Inferior parietal cortex (tissue), 1 donor: ENCODE results near the gene SARS2.
"Not testable (repeated sequence)": the region's sequence is repeated elsewhere in the genome, so short reads cannot be mapped to it uniquely, and the experiment has no call there.

ENCODE experiments used
- DNase-seq: peaks from one replicate; pipeline ENCODE4 v3.0.0-alpha.2; 2016; ENCODE audit errors: extremely low spot score

SARS2 gene

DNA sequence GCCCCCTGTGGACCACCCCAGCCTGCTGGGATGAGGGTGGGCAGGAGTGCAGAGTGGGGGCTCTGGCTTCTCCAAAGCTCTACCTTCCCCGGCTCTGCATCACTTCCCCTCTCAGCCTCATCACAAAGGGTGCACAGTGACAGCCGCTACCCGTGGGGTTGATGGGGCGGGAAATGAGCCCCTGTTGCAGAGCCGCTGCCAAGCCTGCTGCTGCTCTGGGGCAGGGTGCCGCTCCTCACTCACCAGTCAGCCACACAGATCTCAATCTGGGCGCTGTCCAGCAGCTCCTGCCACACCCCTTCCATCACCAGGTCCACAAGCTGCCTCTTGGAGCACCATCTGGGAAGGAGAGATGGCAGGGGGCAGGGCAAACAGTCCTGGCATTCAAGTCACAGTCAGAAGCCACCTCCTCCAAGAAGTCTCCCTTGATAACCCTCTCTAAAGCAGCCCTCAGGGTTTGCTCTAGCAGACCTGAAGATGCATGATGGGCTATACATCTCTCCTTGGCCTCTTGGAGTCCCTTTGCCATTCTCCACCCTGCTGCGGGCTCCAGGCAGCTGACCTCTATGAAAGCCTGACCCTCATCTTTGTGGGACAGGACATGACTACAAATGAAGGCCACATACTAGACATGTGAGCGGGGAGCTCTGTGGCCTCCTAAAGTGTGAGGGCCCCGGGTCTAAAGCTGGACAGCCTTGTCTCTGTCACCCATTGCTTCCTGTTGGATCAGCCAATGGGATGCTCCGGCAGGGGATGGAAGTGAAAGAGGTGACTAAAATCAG, 15.9 kb upstream of the SARS2 start:
- no peak for DNase-seq

DNA sequence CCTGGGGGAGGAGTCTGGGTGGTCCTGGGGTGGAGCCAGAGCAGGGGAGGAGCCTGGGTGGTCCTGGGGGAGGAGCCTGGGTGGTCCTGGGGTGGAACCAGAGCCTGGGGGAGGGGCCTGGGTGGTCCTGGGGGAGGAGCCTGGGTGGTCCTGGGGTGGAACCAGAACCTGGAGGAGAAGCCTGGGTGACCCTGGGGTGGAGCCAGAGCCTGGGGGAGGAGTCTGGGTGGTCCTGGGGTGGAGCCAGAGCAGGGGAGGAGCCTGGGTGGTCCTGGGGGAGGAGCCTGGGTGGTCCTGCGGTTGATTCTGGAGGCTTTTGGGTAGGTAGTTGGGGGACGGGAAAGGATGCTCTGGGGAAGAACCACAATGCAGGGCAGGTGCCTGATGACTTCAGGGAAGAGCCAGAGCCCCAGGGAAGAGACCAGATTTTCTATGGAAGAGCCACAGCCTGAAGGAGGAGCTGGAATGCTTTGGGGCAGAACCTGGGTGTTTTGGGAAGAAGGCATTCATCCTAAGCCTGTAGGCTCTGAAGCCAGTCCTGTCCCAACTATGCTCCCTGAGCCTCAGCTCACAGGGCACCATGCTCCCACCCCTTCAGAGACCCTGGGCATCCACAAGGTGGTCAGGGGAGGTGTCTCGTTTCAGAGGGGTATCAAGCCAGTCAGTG, 15.1 kb upstream of the SARS2 start:
- no peak for DNase-seq

DNA sequence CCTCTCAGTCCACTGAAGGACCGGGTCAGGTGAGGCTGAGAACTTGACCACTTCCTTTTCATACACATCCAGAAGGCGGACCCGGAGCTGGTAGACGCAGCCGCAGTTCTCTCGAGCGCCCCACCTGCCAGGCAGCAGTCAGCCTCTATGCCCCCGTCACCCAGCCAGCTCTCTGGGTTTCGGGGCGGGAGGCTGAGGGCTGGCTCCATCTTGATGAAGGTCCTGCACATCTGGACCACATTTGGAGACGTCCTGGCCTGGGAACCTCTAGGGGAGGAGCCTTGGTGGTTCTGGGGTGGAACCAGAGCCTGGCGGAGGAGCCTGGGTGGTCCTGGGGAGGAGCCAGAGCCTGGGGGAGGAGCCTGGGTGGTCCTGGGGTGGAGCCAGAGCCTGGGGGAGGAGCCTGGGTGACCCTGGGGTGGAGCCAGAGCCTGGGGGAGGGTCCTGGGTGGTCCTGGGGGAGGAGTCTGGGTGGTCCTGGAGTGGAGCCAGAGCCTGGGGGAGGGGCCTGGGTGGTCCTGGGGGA, 14.5 kb upstream of the SARS2 start:
- DNase-seq: no peak

DNA sequence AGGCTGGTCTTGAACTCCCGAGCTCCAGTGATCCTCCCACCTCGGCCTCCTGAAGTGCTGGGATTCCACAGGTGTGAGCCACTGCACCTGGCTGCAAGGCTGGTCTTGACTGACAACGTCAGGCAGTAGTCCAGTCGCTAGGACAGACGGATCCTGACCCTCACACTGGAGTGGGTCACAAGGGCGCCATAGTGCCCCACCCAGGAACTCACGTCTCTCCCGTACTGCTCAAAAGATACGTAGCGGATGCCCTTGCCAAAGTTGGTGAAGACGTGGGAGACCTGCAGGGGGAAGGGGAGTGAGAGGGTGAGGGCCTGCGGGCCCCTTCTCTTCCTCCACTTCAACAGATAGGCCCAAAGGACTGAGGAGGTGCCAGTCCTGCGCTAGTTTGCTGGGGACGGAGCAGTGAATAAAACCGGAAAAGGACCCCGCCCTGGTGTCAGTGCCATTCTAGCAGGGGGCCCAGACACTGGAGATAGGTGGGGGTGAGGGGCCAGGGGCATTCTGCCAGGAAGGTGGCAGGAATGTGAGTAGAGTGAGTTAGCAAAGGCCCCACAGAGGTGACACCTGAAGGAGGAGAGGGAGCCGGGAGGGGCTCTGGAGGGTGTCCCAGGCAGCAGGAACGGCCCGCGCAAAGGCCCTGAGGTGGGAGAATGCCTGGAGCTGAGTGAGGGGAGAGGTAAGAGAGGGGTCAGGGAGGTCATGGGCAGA, 12.1 kb upstream of the SARS2 start:
- DNase-seq: no peak

DNA sequence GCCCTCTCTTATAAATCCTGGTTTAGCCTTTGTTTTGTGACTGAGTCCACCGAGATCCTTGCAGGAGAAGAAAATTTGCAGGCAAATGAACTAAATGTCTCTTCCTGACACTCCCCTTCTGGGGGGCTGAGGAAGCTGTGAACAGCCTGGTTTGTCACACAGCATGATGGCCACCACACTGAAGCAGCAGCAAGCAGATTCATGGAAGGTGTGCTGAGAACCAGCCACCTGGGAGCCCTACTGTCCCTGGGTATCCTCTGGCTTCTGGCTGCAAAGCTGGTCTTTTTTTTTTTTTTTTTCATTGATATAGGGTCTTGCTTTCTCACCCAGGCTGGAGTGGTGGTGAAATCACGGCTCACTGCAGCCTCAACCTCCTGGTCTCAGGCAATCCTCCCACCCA, 11.4 kb upstream of the SARS2 start:
- DNase-seq: no peak

DNA sequence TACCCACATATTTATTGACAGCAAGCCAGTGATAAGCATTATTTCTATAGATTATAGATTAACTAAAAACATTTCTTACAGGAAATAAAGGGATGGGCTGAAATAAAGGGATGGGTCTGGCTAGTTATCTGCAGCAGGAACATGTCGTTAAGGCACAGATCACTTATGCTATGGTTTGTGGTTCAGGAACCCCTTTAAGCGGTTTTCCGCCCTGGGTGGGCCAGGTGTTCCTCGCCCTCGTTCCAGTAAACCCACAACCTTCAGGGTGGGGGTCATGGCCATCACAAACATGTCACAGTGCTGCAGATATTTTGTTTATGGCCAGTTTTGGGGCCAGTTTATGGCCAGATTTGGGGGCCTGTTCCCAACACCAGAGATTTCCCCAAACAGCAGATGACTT, 10.9 kb upstream of the SARS2 start:
- DNase-seq: not testable (repeated sequence)

DNA sequence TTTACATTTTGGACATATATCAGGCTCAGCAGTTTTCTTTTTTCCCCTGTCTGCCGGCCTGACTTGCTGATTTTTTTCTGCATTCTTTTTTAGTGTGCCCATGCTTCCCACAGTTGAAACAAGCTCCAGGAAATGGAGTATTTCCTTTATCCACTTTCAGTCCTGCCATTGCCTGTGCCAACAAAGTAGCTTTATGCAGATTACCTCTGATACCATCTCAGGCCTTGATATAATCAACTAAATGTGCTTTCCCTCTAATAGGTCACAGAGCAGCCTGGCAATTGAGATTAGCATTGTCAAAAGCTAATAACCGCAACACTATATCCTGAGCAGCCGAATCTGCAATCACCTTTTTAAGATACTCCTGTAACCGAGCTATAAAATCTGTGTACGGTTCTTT, 9.4 kb upstream of the SARS2 start:
- DNase-seq: no peak

DNA sequence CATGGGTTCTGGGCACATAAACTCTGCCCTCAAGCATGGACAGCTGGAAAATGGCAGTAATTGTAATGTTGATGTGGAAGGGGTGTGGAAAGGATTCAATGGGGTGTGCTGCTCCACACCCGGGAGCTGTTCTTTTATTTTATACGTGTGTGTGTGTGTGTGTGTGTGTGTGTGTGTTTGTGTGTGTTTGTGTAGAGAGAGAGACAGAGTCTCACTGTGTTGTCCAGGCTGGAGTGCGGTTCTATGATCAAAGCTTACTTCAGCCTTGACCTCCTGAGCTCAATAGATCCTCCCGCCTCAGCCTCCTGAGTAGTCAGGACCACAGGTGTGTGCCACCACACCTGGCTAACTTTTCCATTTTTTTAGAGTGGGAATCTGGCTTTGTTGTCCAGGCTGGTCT, 3.0 kb upstream of the SARS2 start:
- no peak for DNase-seq

DNA sequence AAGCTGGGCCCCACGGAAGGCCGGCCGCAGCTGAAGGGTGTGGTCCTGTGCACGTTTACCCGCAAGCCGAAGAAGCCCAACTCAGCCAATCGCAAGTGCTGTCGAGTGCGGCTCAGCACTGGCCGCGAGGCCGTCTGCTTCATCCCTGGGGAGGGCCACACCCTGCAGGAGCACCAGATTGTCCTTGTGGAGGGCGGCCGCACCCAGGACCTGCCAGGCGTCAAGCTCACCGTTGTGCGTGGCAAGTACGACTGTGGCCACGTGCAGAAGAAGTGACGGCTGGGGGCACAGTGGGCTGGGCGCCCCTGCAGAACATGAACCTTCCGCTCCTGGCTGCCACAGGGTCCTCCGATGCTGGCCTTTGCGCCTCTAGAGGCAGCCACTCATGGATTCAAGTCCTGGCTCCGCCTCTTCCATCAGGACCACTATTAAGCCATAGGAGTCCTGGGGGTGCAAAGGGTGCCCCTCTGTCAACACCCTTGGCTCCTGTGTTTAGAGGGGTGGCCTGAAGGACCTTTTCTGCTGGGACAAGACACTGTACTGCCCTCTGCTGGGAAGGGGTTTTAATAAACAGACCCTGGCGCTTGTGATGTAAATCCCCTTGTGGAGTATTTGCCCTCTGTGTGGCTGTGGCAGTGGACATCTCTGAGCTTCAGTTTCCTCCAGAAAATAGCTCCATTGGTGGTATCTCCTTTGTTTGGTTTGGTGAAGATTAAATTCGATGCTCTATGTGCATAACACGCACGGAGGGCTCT, 2.0 kb upstream of the SARS2 start:
- DNase-seq: no peak

DNA sequence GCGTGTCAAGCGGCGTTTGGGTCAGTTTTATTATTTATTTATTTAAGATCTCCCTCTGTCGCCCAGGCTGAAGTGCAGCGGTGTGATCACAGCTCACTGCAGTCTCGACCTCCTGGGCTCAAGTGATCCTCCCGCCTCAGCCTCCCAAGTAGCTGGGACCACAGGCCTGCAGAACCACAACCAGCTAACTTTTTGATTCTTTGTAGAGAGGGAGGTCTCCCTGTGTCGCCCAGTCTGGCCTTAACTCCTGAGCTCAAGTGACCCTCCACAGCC, 894 bp upstream of the SARS2 start:
- no peak for DNase-seq

DNA sequence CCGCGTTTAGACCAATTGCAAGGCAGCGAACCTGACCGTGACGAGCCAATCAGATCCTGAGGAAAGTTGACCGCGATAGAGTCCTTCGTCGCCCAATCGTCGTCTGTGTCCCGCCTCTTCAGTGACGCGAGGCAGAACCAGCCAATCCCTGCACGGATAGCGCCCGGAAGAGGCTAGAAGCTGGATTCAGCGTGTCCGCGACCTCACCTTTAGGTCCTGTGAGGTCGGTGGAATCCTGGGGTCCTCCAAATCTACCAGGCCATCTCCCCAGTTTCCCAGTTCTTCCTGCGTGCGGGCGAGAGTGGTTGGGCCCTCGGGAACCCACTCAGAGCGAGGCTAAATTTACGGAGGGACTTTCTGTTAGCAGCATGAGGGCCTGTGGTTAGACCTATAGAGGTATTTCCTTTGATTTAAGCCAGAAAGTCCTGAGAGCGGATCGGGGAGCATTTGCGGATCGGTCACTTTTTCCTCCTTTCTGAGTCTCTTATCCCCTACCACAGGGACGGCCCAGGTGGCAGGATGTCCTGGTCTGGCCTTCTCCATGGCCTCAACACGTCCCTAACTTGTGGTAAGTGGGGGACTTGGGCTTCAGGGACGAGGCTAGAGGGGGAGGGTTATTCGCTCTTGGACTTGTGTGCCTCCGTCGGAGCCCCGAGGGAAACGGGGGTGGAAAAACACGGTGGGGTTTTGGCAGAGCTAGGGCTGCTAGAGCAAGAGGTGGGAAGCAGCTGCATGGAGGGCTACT, 385 bp upstream of the SARS2 start, which contains the start of gene MRPS12:
Gene MRPS12 (plus strand): TSS at position 169 of the 745 bp plus-strand sequence. CDS start 351 bp downstream, at position 520.
- peak; percentile 100 for DNase-seq

DNA sequence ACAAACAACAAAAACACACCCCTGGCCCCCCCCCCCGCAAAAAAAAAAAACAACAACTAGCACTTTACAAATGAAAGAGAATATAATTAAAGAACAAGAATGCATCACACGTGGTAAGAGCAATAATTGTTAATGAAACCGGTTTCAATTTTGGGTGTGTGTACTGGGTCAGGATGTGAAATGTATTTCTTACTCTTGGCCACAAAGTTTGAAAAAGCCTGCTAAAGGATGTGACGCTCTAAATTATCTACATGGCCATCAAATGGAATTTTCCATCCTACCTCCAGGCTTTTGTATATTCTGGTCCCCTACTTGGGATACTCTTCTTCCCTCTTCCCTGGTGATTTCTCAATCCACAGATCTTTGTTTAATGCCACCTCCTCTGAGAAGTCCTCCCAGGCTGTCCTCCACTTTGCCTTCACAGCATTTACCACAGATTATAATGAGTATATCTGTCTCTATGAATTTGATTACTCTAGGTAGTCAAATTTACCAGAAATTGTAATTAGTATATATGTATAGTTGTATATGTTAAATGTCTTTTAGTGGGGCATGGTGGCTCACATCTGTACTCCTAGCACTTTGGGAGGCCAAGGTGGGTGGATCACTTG, 2.1 kb downstream of the SARS2 start:
- DNase-seq: no peak

DNA sequence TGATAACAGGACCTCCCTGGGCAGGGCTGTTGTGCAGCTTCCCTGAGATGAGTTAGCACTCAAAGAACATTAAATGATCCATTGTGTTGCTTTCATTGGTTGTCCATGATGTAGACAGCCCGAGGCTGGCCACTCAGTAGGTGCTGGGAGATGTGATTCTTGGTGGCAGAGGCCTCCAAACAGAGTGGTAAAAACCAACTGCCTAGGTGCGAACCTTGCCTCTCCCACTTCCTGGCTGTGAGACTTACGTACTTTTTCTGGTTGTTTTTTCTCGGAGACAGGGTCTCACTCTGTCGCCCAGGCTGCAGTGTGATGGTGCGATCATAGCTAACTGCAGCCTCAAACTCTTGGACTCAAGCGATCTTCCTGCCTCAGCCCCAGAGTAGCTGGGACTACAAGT, 6.2 kb downstream of the SARS2 start:
- no peak for DNase-seq

DNA sequence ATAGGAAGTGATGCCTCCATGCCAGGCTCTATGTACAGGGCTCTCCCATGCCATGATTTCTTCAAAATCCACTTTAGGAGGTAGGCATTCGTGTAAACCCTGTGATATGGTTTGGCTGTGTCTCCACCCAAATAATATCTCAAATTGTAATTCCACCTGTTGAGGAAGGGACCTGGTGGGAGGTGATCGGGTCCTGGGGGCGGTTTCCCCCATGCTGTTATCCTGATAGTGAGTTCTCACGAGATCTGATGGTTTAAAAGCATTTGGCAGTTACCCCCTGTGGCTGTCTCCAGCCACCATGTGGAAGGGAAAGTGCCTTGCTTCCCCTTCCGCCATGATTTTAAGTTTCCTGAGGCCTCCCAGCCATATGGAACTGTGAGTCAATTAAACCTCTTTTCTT, 8.1 kb downstream of the SARS2 start:
- DNase-seq: no peak

DNA sequence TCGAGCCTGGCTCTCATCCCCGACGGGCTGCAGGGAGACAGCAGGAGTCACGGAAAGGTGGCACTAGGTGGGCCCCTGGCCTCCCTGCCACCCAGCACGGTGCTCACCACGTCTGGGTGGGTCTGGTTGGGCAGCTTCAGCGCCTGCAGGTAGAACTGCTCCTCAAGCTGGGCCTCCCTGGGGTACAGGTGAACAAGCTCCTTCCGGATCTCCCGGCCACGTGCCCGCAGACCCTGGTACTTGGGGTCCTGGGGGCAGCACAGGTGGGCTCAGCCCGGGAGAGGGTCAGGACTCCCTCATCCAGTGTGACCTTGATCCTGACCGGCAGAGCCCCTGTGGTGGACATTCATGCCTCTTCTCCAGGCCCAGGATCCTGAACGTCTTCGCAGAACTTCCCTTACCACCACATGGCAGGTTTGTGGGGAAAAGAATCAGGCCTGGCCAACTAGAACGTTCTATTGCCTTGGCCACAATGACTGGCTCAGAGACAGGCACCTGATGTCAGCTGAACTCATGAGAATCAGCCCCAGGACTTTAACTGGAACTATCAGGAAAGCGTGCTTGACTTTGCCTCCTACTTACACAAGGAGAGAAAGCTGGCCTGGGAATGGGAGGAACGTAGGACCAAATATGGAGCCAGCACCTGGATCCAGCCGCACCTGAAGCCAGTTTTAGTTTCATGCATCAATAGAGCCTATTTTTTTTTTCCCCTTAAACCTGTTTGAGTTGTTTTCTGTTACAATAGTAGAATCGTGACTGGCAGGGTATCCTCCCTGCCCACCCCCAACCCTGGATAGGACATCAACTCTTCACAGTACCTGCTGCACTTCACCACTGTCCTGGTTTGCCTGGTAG, 8.9 kb downstream of the SARS2 start:
- no peak for DNase-seq

DNA sequence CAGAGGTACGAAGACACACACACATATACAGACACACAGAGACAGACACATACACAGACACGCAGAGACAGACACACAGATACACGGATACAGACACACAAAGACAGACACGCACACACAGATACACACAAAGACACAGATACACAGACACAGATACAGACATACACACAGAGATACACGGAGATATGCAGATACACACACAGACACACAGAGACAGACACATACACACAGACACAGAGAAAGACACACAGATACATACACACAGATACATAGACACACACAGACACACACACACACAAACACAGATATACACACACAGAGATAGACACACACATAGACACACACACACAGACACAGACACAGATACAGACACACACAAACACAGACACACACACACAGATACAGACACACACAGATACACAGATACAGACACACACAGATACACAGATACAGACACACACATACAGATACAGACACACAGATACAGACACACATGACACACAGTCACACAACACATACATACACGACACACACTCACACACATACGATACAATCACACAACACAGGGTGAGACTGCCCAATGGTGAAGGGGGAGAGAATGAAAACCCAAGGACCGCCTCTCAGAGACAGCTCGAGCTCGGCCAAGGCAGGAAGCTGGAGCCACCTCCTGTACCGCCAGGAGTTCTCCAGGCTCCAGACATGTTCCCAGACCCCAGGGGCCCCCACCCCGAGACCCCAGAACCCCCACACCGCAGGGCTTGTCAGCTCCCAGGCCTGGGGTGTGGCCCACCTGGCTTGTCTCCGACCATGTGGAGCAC, 9.8 kb downstream of the SARS2 start:
- no peak for DNase-seq

DNA sequence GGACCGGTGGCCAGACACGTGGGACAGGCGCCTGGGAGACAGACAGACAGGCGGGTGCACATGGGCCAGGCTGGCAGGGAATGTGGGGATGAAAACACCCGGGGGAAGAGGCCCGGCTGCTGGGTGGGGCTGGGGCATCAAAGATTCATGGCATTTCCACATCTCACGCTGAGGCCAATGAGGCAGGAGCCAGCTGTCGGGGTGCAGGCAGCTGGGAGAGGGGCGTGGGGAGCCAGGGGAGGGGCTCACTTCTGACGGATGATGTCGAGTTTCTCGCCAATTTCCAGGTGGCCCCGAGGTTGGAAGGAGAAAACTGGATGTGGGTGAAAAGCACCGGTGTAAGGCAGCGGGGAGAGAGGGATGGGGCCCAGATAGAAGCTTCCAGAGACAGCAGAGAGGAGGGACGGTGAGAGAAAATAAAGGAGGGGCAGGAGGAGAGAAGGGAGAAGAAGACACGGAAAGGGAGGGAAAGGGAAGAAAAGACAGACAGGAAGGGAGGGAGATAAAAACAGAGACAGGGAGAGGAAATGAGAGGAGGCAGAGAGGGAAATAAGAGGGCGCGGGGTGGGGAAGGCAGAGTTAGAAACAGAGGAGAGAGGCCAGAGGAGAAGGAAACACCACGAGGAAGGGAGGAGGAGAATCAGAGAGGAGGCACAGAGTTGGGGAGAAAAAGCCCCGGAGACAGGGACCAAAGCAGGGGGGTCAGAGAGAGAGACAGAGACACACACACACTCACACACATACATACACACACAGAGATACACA, 10.5 kb downstream of the SARS2 start:
- no peak for DNase-seq

DNA sequence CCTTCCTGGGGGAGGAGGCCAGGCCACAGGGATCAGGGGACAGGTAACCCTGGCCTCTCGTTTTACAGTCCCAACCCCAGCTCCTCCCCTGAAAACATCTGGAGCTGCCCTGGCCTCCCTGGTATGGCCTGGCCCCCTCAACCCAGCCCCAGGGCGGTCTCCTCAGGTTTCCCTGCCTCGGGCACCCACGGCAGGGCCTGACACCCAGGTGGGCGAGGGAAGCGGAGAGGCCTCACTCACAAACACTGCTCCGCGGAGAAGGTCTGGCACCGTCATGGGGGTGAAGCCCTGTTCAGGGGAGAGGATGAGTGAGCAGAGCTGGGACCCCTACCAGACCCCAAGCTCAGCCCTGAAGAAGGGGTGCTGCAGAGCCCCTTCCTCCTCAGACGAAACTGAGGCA, 12.0 kb downstream of the SARS2 start:
- no peak for DNase-seq
